HG03342 (cell line): ENCODE measurements around the gene DUS1L.

ENCODE experiments used
- ATAC-seq: cut with Tn5 transposase; IDR thresholded peaks from one replicate; pipeline ENCODE4 v1.9.1; 2021; ENCODE audit warnings: mild to moderate bottlenecking, moderate library complexity; ENCODE audit not compliant: unreplicated experiment

The DUS1L gene

GRCh38 chr17:82016061-82016874 is 49.3 kb downstream of the DUS1L start:
- no peak for ATAC-seq

- no peak for ATAC-seq
Measured at GRCh38 chr17:82015311-82015971, 50.2 kb downstream of the DUS1L start.

GRCh38 chr17:82014971-82015310 is 50.7 kb downstream of the DUS1L start:
- no peak for ATAC-seq

- ATAC-seq: no peak
Measured at GRCh38 chr17:82014432-82014831, 51.2 kb downstream of the DUS1L start.

- ATAC-seq: no peak
Measured at GRCh38 chr17:82013772-82014321, 51.8 kb downstream of the DUS1L start.

GRCh38 chr17:82013341-82013740 is 52.3 kb downstream of the DUS1L start:
- ATAC-seq: no peak

- ATAC-seq: no peak
Measured at GRCh38 chr17:82012640-82013295, 52.8 kb downstream of the DUS1L start.

GRCh38 chr17:82012261-82012639 is 53.4 kb downstream of the DUS1L start:
- ATAC-seq: no peak

GRCh38 chr17:82011617-82012187 is 53.9 kb downstream of the DUS1L start:
- ATAC-seq: no peak

GRCh38 chr17:82010575-82011525 is 54.8 kb downstream of the DUS1L start:
- no peak for ATAC-seq

GRCh38 chr17:82009413-82009812 is 56.2 kb downstream of the DUS1L start:
- no peak for ATAC-seq

GRCh38 chr17:82008941-82009405 is 56.6 kb downstream of the DUS1L start:
- no peak for ATAC-seq

GRCh38 chr17:82008258-82008940 is 57.2 kb downstream of the DUS1L start:
- ATAC-seq: no peak
